Hematopoietic multipotent progenitor cell (in vitro differentiated cells): ENCODE measurements around the gene ATG13. TPM values are rescaled to one million over a fixed set of nuclear protein-coding genes. Genes with fewer than 3 reads are reported as not detected.

ENCODE experiments used
- DNase-seq, 3 donors: peaks; one replicate each; pipeline ENCODE4 v3.0.0-alpha.2; 2011 to 2015; ENCODE audit warnings: low read depth in 2 of 3, low spot score in 2 of 3
- total RNA-seq: library from RNA; depleted of rRNA; stranded (reverse); fragments of >200 nt; gene quantifications from one replicate; pipeline ENCODE4 v1.2.3, GENCODE V29; 2012

Gene ATG13
- total RNA-seq, 1 donor = 55.2 TPM

GRCh38 chr11:46674463-46675287 lies 57.3 kb downstream of the ATG13 start:
- DNase-seq = peak in 2 of 3 donors; percentile 18 to 51

- DNase-seq = peak in 1 of 3 donors; percentile 11
Observed at GRCh38 chr11:46675288-46675851, 58.0 kb downstream of the ATG13 start.

- no peak for DNase-seq
Observed at GRCh38 chr11:46675949-46676348, 58.6 kb downstream of the ATG13 start.

GRCh38 chr11:46676436-46677158 lies 59.2 kb downstream of the ATG13 start:
- peak in 1 of 3 donors; percentile 15 for DNase-seq

- DNase-seq = no peak
Observed at GRCh38 chr11:46677169-46677568, 59.8 kb downstream of the ATG13 start.

- no peak for DNase-seq
Observed at GRCh38 chr11:46677991-46678740, 60.8 kb downstream of the ATG13 start.

GRCh38 chr11:46678741-46679130 lies 61.4 kb downstream of the ATG13 start:
- no peak for DNase-seq

- DNase-seq = no peak
Observed at GRCh38 chr11:46679241-46680163, 62.1 kb downstream of the ATG13 start.

GRCh38 chr11:46680164-46680760 lies 62.9 kb downstream of the ATG13 start:
- no peak for DNase-seq

- DNase-seq = no peak
Observed at GRCh38 chr11:46680815-46681214, 63.5 kb downstream of the ATG13 start.

- no peak for DNase-seq
Observed at GRCh38 chr11:46681814-46682213, 64.5 kb downstream of the ATG13 start.

GRCh38 chr11:46682773-46683752 lies 65.7 kb downstream of the ATG13 start:
- DNase-seq = no peak

GRCh38 chr11:46684367-46684766 lies 67.0 kb downstream of the ATG13 start:
- no peak for DNase-seq

GRCh38 chr11:46686886-46687795 lies 69.8 kb downstream of the ATG13 start:
- no peak for DNase-seq

- no peak for DNase-seq
Observed at GRCh38 chr11:46690702-46691101, 73.3 kb downstream of the ATG13 start.

- no peak for DNase-seq
Observed at GRCh38 chr11:46692450-46692849, 75.1 kb downstream of the ATG13 start.

- no peak for DNase-seq
Observed at GRCh38 chr11:46693597-46694012, 76.3 kb downstream of the ATG13 start.
